GM10847 (cell line): ENCODE data around the gene CFAP68.

Experiments
- POLR2A ChIP-seq: IDR thresholded peaks from 2 replicates; pipeline ENCODE4 v1.6.1; 2011; ENCODE audit not compliant: insufficient read length; ENCODE audit errors: extremely low read depth

CFAP68 gene

GRCh38 chr11:111851067-111851466 lies 28.3 kb upstream of the CFAP68 start:
- TF ChIP-seq POLR2A = no peak

GRCh38 chr11:111851636-111852035 lies 27.7 kb upstream of the CFAP68 start:
- no peak for TF ChIP-seq POLR2A

- TF ChIP-seq POLR2A = no peak
Observed at GRCh38 chr11:111852103-111852502, 27.2 kb upstream of the CFAP68 start.

GRCh38 chr11:111855506-111855905 lies 23.8 kb upstream of the CFAP68 start:
- TF ChIP-seq POLR2A = no peak

- no peak for TF ChIP-seq POLR2A
Observed at GRCh38 chr11:111860257-111860656, 19.1 kb upstream of the CFAP68 start.

GRCh38 chr11:111870113-111870512 lies 9.2 kb upstream of the CFAP68 start:
- TF ChIP-seq POLR2A = no peak

GRCh38 chr11:111870522-111870885 lies 8.8 kb upstream of the CFAP68 start:
- TF ChIP-seq POLR2A = no peak

GRCh38 chr11:111870886-111871692 lies 8.3 kb upstream of the CFAP68 start, which contains the start of gene ALG9:
Gene ALG9 (minus strand): TSS chr11:111871581. CDS start chr11:111871482, 99 bp downstream.
- peak; percentile 73 for TF ChIP-seq POLR2A

GRCh38 chr11:111871693-111872161 lies 7.6 kb upstream of the CFAP68 start:
- TF ChIP-seq POLR2A = no peak

GRCh38 chr11:111878385-111878848 lies 924 bp upstream of the CFAP68 start:
- no peak for TF ChIP-seq POLR2A

- TF ChIP-seq POLR2A = no peak
Observed at GRCh38 chr11:111879637-111879960, 258 bp downstream of the CFAP68 start.

- no peak for TF ChIP-seq POLR2A
Observed at GRCh38 chr11:111882202-111882601, 2.9 kb downstream of the CFAP68 start.

- TF ChIP-seq POLR2A = no peak
Observed at GRCh38 chr11:111886032-111886431, 6.7 kb downstream of the CFAP68 start.

- no peak for TF ChIP-seq POLR2A
Observed at GRCh38 chr11:111886844-111887243, 7.5 kb downstream of the CFAP68 start.

GRCh38 chr11:111905411-111905810 lies 26.1 kb downstream of the CFAP68 start:
- no peak for TF ChIP-seq POLR2A

- no peak for TF ChIP-seq POLR2A
Observed at GRCh38 chr11:111906680-111907079, 27.3 kb downstream of the CFAP68 start.

- TF ChIP-seq POLR2A = no peak
Observed at GRCh38 chr11:111908639-111909305, 29.4 kb downstream of the CFAP68 start.

GRCh38 chr11:111909378-111909777 lies 30.0 kb downstream of the CFAP68 start:
- no peak for TF ChIP-seq POLR2A
